ENCODE data around the gene CXorf49.

Gene CXorf49

DNA sequence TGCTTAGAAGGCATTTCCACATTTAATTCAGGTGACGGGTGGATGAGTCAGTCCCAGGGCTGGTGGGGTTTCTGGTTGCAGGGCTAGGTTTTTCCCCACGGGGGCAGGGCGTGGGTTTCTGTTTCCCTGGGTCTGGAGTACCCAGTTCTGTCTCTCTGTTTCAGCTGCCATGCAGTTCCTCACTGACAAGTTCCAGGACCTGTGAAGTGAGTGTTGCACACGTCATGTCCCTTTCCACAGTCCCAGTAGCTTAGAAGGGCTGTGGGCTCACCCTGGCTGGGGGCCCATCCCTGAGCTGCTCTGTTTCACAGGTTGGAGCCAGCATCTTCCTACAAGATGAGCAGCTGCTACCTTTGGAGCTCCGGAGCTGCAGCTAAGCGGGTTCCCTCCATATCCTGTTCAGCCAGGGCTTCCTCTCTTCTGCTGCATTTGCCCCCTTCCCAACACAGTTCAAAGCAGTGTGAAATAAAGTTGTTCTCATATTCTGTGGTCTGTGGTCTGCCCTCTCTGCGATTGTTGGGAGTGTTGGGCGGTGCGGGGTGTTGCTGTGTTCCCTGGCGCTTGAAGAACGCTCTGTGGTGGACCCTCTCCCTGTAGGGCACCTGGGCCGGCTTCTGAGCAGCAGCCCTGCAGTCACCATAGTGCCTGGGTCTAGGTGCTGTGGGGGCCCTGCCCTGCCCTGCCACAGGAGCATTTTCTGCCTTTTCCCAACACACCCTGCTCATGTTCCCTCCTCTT is 46.9 kb downstream of the CXorf49 start:
- no peak for DNase-seq

GRCh38 chrX:71669947-71670346 is 48.1 kb downstream of the CXorf49 start:
- peak; percentile 30 for DNase-seq

- no peak for DNase-seq
Measured at GRCh38 chrX:71669492-71669891, 48.6 kb downstream of the CXorf49 start.

GRCh38 chrX:71668248-71668595 is 49.9 kb downstream of the CXorf49 start:
- DNase-seq, result no peak

- no peak for DNase-seq
Measured at GRCh38 chrX:71667328-71668247, 50.5 kb downstream of the CXorf49 start, which contains the start of gene LOC101059915. TSS of gene LOC101059915 (plus strand) at chrX:71667546.

GRCh38 chrX:71666240-71667223 is 51.6 kb downstream of the CXorf49 start:
- DNase-seq, result no peak

DNA sequence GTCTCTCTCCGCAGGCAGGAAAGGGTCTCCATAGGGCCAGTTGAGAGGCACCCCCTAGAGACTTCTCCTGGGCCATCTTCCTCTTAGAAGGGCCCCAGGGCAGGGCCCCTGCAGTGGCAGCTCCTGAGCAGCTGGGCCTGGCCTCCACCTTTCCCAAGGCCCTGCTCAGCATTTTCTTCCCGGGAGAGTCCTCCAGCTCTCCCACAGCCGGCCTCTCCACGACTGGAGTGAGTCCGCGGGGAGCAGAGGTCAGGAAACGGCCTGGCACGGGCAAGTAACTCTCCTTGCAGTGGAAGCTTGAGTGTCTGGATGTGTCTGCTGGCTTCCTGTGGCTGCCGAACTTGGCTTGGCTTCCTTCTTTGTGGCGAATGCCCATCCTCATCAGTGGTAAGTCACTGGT is 52.3 kb downstream of the CXorf49 start:
- no peak for DNase-seq

DNA sequence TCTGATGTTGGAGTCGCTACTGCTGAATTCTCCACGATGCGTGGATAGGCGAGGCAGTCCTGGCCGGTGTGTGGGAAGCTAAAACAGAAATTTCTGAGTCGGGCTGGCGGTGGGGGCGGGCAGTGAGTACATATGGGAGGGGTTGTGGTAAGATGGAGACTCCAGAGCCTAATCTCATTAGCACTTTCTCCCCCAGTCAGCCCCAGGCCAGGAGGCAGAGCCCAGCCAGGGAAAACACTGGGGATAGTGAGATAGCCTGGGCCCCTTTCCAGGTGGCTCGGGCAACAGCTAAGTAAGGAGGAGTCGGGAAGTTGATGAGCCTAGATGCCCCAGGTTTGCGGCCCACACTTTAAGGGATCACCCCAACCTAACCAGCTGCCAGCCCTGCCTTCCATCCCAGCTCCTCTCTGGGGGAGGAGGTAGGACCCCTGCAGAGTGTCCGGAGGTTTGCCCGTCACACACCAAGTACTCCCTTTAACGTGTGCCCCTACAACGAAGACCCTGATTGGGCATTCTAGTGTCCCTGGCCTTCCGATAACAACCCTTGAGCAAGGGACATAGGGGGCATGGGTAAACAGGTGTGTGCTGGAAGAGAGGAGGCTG is 53.1 kb downstream of the CXorf49 start:
- DNase-seq, result no peak

Data from hematopoietic multipotent progenitor cell treated with erythropoietin and hydrocortisone succinate and interleukin-3 and kit ligand, for 8 days (in vitro differentiated cells).